SW480 (cell line): ENCODE data around the gene HOXC12.

ENCODE experiments used
- DNase-seq: peaks from one replicate; pipeline ENCODE4 v3.0.0-alpha.2; 2016; ENCODE audit warnings: low spot score

HOXC12 gene

DNA sequence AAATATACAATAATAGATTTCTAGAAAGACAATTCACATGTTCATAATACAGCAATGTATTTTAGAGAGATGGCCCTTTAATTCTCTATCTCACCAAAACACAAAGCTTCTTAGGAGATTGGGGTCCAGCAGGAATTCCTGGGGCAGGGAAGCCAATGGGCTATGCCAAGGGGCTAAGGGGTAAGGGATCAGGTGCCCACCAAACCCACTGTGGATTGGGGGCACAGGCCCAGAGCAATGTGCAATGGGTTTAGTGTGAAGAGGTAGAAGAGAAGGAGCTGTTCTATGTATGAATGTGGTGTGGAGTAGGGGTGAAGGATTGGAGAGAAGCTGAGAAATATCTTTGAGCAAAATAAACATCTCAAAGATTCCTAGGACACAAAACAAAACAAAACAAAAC, 13.5 kb upstream of the HOXC12 start:
- no peak for DNase-seq

DNA sequence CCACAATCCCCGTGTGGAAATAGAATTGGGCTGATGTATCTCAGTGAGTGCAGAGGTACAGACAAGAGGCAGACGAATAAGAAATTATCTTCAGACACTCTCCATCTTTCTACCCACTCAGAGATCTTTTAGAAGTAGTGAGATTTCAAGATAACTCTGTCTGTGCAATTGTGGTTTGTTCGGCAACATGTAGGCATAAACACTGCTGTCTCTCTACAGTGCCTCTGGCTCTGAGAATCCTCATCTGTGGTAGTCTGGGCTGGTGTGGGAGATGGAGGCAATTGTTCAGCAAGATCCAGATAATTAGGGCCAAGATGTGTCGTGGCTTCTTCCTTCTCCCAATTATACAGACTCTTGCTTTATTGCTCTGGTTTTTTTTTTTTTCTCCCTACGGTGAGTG, 13.0 kb upstream of the HOXC12 start:
- DNase-seq: no peak

DNA sequence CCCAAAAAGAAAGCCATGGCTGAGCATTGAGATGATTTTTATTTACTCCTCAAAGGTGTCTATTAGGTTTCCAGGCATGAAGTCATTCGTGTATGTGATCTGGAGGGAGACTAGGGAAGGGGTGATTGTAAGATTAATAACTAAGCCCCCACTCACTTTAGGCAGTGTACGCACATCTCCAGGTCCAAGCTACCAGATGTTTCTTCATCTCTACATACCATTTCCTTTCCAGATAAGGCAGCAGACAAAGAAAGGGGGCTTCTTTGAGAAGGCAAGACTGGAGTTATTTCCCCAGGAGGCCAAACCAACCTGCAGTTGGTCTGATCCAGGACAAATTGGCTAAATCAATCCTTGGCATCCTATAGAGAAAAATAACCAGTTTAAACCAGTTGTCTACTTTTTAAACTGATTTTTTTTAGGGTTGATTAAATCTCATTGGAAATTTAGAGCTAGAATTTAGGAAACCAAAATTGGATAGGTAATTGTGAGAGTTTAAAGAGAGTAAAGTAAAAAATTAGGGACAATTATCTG, 12.2 kb upstream of the HOXC12 start:
- no peak for DNase-seq

DNA sequence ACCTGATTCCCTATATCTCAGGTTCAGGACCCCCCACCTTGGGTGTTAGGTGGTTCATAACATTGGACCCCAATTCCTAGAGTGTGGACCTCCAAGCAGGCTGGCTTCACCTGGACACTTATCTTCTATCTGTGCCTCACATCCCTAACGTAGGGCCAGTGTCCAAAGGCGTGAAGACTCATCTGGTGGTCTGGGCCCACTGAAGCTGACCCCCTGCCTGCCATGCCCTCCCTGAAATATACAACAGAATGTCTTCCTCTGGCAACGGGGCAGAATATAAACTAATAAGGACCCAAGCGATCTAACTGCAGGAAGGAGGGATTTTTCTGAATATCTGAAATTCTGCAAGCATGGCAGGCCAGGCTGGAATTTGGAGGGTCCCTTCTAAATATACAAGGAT, 10.5 kb upstream of the HOXC12 start:
- no peak for DNase-seq

DNA sequence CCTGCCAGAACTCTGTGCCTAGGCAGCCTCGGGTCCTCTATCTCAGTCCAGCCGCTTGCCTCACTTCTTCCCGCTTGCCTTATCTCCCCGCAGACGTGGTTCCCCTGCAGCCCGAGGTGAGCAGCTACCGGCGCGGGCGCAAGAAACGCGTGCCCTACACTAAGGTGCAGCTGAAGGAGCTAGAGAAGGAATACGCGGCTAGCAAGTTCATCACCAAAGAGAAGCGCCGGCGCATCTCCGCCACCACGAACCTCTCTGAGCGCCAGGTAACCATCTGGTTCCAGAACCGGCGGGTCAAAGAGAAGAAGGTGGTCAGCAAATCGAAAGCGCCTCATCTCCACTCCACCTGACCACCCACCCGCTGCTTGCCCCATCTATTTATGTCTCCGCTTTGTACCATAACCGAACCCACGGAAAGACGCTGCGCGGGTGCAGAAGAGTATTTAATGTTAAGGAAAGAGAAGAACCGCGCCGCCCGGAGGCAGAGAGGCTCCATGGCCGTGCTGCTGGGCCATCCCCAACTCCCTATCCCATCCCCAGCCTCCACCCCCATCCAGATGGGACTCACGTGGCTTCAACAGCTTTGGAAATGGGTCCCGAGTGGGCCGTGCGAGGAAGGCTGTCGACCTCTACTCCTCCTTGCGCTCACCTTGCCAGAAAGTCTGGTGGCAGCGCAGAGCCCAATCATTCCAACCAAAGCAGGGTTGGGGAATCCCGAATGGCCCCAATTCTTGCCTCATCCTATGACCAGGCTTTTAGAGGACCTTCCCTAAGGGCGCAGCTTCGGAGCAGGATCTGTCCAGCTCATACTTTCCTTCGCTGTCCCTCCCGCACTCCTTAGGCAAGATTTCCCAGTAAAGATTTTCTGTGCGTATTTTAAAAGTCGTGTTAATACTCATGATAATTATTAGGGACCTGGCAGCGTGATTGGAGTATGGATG, 9.5 kb upstream of the HOXC12 start:
- no peak for DNase-seq

DNA sequence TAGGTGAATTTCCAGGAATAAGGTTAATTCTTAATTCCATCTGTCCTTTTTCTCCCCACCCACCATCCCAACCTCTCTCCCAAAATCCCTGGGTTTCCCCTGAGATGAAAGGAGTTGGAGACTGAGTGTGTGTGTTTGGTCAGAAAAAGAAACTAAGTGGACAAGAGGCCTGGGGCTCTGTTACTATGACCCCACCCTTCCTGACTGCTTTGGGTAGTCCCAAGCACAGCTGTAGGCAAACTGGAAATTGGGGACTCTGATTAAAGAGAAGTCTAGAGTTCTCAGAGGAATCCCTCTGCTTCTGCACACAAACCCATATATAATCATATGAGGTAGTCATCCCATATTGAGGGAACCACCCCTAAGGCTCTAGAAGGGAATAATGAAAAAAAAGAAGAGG, 7.0 kb upstream of the HOXC12 start:
- no peak for DNase-seq

DNA sequence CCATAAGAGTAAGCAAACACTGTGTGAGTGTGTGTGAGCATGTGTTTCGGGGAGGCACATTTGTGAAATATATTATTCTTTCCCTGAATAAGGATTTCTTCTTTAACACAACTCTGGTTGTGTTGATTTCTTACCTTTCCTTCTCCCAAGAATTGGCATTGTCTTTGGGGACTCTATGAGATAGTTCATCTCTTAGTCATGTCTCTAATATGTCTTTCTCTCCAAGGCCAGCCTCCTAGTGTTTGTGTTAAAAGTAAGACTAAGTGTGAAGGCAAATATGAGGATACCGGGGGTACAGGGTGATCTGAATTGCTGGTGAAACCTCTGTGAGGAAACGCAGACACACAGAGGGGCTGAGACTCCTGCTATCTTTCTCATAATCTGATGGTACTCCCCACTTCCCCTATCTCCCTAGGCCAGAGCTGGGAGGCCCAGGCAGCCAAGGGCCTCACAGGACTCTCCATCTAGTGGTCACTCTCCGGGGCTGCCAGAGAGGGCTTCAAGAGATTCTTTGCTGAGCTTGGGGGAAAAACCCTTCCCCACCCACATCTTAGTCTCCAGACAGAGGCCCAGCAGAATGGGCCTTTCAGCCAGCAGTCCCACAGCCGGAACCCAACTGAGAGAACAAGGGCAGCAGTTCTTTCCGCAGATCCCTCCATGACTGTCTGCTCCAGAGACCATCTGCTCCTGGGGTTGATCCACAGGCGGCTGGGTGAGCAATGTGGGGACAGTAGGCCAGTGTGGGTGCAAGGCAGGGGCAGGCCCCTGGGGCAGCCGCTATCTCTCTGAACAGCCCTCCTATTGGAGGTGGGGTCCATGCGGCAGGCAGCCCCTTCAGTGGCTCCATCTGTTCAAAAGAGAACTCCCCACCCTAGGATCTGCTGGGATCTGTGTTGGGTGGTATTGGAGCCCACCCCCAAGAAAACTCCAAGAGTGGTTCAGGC, 5.8 kb upstream of the HOXC12 start:
- no peak for DNase-seq

DNA sequence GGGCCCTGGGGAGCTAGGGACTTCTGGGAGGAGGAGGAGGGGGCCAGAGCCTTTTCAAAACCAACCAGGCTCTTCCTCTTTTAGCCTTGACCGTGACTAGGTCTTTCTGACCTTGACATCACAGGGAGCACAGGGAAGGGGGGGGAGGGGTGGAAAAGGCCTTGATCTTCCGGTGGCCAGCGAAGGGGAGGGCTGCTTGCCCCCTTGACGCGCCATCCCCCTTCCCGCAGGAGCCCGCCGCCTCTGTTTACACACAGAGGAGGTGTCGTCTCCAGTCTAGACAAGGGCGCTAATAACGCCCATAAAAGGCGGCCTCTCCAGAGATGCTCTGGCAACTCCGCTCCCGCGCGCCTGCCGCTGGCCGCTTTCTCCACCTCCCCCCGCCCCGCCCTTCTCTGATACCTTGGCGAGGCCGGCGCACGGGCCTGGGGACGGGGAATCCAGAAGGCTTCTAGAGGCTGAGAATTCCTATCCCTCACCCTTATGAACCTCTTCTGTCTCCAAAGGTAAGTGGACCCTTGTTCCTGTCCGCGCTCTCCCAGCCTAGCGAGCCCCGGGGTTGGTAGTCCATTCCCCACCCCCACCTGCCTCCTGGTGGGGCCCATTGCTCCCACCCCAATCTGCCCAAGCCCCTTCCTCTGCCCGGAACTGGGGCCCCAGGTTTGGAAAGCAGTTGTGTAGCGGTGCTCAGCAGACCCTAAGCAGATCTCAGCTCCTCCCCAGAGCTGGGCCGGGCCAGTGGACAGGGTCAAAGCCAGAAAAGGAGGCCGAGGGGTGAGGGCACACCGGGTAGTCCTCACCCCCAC, 4.9 kb upstream of the HOXC12 start:
- DNase-seq: peak; percentile 49

DNA sequence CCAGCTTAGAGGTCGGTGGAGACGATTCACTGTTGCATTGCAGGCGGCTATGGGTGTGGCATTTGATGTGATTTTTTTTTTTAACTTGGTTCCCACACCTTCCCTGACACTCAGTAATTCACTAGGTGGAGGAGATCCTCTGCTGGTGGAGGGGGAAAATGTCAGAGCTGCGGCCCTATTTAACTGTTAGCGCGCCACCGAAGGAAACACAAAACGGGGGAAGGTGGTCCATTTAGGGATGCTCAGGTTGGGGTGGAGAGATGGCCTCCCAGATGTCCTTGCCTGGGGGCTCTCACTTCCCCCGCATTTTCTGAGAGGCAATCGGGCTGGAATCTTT, 4.3 kb upstream of the HOXC12 start:
- peak; percentile 69 for DNase-seq

DNA sequence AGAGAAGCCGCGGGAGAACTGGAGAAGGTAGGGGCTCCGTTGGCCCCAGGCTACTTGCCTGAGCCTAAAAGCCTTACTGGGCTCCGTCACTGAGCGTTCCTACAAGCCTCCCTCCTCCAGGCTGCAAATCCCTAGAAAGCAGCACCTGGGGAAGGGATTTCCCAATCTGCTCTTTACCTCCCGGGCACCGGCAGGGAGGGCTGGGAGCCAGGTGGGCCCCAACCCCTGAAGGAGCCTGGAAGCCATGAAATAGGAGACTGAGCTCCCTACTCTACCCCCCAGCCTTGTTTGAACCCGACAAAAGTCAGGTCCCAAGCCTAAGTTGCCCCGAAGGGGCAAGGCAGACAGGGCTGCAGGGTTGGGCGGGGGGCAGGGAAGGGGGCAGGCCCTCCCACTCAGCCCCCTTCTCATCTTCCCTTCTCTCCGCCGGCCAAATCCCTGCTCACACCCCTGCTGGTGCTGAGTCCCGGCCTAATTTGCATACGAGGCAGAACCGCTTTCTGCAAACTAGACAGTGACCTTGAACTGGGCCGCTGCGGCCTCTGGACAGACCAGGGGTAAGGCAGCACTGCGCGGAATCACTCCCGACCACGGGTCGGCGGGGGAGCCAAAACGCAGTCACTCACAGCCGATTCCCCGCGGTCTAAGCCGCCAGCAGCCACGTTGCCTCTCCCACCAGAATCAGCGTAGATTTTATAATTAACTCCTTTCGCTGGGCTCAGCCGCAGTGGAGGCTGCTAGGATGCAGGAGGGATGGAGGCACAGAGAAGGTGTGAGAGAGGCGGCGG, 3.7 kb upstream of the HOXC12 start:
- no peak for DNase-seq

DNA sequence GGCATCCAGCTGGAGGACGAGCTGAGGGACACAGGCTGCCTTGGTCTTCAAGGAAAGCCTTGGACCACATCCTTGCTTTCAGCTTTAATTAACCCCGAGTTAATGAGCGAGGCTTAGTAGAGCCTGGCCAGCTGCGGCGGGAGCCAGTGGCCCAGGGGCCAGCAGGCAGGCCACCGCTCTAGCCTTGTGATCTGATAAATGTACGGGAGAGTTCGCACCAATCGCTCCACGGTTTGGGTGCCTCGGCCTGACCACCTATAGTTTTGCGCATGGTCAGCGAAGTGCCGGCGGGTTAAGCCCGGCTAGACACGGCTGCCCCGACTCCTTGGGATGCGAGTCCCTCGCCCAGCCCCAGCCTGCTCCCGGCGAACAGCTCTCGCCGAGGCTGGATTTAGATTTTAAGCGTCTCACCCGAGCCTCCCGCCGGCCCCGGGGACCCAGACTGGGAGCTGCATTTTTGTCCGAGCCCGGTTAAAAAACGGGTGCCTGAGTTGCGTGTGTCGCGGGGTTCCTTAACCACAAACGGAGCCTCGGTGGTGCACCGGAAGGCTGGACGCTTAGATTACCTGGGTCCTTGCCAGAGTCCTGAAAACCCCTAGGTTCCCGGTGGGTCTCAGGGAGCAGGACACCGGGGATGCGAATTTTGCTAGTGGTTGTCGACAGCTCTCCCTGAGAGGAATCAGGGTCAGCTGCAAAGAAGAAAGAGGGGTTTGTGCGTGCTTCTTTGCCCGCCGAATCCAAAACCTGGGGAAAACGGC, 2.9 kb upstream of the HOXC12 start:
- no peak for DNase-seq

DNA sequence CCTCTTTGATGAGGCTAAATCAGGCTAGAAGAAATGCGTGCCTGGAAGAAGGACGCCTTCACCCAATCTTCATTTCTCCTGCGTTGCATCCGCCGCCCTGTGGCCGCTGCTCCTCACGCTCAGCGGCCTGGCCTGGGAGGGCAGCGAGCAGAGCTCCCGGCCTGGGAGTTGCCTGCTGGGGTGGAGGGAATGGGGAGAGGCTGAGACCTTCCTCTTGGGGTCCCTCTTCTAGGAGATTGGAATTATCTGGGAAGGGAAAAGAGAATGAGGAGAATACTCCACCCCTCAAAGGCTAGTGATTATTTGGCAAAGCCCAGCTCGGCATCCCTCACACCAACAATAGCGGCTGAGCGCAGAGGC, 2.4 kb upstream of the HOXC12 start:
- DNase-seq: no peak

DNA sequence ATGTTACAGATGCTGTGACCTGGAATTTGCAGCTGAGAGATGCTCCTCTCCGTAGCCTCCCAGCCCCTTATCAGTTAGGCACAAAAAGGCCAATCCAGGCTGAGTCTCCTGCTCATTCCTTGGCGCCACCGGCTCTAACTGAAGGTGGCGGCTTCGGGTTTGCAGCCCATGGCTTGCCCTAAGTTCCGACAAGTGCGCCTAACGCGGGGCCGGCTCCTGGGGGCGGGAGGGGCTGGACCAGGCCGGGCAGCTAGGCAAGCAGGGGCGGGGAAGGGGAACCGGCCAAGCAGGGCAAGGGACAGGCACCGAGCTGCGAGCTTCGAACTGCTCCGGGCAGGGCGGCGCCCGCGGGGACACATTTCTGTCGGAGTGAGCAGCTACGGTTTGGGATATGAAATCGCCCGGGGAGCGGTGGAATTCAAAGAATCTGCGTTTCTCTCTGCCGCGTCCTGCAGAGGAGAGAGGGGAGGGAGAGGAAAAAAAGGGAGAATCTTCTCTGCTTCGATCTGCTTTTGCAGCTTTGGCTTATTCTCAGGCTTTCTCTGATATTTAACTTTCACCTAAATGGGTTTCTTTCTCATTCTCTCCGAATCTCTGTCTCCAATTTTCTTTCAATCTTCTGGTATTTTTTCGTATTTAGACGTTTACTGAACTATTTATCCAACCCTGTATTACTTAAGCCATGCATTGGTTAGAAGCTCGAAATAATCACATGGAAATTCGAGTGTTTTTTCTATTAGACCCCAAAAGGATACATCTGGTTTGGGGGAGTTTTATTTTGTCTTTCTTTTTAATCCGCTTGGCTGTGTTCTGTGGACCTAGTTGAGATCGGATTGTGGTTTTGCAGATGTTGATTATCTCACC, 1.6 kb upstream of the HOXC12 start:
- DNase-seq: peak; percentile 63

DNA sequence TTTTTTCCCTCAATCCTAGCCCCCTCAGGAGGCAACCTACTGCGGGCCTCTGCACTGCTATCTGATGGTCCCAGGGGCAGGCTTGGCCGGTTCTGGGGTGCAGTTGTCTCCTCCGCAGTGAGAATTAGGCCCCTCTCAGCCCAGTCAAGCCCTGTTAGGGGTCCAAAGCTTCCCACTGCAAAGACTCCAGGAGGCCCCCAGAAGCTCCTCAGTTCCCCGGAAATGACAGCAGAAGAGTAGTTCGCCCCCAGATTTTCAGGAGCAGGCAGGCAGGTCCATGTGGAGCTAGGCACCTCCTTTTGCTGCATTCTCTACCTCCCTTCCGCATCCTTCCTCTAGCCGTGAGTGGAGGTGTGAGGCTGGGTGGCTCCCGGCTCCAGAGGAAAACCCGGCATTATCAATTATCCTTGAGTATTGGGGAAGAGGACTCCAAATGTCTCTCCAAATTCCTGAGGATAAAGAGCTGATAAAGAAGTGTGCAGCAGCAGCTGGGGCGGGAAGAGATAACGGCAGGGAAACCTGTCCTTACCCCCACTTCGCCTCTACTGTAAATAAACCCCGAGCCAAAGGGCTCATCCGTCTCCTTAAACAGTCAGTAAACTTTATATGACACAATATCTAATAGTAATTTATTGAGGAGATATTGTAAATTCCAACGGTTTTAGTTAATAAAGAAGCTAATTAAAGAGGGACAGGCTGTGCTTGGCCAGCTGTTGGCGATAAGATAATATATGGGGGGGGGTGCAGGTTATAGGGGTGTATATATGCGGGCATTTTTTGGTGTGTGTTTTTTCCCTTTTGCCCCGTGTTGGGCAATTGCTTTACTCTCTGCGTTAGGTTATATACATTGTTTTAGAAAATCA, 641 bp upstream of the HOXC12 start:
- no peak for DNase-seq

DNA sequence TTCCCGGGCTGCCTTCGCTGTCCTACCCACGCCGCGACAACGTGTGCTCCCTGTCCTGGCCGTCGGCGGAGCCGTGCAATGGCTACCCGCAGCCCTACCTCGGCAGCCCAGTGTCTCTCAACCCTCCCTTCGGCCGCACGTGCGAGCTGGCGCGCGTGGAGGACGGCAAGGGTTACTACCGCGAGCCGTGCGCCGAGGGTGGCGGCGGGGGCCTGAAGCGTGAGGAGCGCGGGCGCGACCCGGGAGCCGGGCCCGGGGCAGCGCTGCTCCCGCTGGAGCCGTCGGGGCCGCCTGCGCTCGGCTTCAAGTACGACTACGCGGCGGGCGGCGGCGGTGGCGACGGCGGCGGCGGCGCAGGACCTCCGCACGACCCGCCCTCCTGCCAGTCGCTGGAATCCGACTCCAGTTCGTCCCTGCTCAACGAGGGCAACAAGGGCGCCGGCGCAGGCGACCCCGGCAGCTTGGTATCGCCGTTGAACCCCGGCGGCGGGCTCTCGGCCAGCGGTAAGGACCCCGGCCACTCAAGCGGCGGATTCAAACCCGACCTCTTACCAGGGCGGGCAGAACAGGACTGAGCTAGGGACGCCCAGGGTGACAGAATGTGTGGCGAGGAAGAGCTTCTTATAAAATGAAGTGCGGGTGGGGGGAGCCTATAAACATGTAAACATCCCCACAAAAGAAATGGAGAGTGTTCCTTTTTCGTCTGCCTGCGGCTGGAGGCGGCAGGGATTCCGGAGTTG, 503 bp downstream of the HOXC12 start:
- DNase-seq: no peak

DNA sequence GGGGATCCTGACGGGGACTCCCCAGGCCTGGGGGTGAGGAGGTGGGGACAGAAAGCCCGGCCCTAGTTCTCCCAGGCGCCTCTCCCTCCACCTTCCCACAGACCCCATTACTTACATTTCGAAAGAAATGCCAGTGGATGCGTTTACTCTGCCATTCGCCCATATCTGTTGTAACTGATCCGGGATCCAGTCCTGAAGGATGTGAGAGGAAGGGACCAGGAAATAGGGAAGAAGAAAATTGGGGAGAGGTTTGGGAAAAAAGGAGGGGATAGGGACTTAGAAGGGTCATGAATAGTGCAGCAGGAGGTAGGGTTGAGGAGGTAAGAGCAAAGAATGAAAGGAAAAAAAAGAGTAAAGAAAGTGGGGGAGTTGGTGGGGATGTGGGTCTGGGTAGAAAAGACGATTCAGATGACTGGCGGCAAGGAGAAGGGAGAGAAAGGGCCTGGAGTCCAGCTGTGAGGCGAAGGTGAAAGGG, 1.1 kb downstream of the HOXC12 start:
- DNase-seq: no peak

DNA sequence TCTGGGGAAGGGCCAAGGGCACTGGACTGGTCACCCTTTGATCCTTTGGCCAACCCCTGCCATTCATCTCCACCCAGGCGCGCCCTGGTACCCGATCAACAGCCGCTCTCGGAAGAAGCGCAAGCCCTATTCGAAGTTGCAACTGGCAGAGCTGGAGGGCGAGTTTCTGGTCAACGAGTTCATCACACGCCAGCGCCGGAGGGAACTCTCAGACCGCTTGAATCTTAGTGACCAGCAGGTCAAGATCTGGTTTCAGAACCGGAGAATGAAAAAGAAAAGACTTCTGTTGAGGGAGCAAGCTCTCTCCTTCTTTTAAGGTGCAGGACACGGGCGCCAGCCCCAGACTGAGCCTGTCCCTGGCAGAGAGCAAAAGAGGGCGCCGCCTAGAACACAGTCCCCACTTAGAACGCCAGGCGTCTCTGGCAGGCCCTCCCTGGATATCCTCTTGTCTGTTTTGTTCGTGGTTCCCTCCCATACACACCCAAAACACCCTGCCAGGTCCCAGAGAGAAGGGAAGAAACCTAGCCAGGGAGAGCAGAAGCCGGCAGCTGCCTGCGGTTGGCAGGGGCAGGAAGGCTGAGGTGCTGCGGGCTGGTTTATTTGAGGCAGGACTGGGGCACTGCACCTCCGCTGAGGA, 1.7 kb downstream of the HOXC12 start:
- peak; percentile 29 for DNase-seq
